ENCODE results near the gene GOLGA6L2. TPM values are rescaled to one million over a fixed set of nuclear protein-coding genes. Genes with fewer than 3 reads are reported as not detected.

Gene GOLGA6L2
- total and polyA plus RNA-seq, 4 donors = not detected

- no peaks in the 10 kb centered on the region for H3K36me3 ChIP-seq (ENCODE audit: control insufficient read depth in 4 of 4, insufficient read depth in 4 of 4, low read length in 4 of 4)
- no peak for DNase-seq
- no peaks in the 10 kb centered on the region for H3K4me1 ChIP-seq (ENCODE audit: control insufficient read depth in 5 of 5, insufficient read depth in 5 of 5, low read length in 5 of 5)
- H3K9me3 ChIP-seq (ENCODE audit: control insufficient read depth in 4 of 4, insufficient read depth in 3 of 4, low read length in 3 of 4) = peaks cover 0 to 6% (median 0%) of the 10 kb centered on the region in 4 donors
- no peak for TF ChIP-seq CTCF (IDR thresholded peaks at IDR 0.05; ENCODE audit: control extremely low read depth, extremely low read depth)
- H3K27ac ChIP-seq (ENCODE audit: low read depth in 1 of 2, low read length in 1 of 2) = no peak overlapping the region
- 77 to 78% methylated on average over 5 of the region's 5 CpGs for WGBS, 2 donors
- ATAC-seq (ENCODE audit: insufficient read depth, low FRiP score) = no peak
- no peaks in the 10 kb centered on the region for H3K27me3 ChIP-seq (ENCODE audit: control insufficient read depth in 3 of 3, insufficient read depth in 3 of 3, low read length in 2 of 3)
- H3K4me3 ChIP-seq = no peak overlapping the region
- no peak overlapping the region for H3K9ac ChIP-seq (ENCODE audit: insufficient read depth in 1 of 2, low read length in 2 of 2)
Measured at GRCh38 chr15:23395832-23396231, 51.2 kb downstream of the GOLGA6L2 start.

- DNase-seq (no peak), ATAC-seq (ENCODE audit: insufficient read depth, low FRiP score) (no peak)
- Histone ChIP-seq H3K9ac (ENCODE audit: insufficient read depth in 1 of 2, low read length in 2 of 2) (no peak overlapping the region), H3K9me3 (ENCODE audit: control insufficient read depth in 4 of 4, insufficient read depth in 3 of 4, low read length in 3 of 4) (peaks cover 0 to 6% (median 0%) of the 10 kb centered on the region in 4 donors), H3K4me1 (ENCODE audit: control insufficient read depth in 5 of 5, insufficient read depth in 5 of 5, low read length in 5 of 5) (no peaks in the 10 kb centered on the region), H3K27ac (ENCODE audit: low read depth in 1 of 2, low read length in 1 of 2) (no peak overlapping the region), H3K36me3 (ENCODE audit: control insufficient read depth in 4 of 4, insufficient read depth in 4 of 4, low read length in 4 of 4) (no peaks in the 10 kb centered on the region), H3K4me3 (no peak overlapping the region), H3K27me3 (ENCODE audit: control insufficient read depth in 3 of 3, insufficient read depth in 3 of 3, low read length in 2 of 3) (no peaks in the 10 kb centered on the region)
- WGBS, 2 donors = 73 to 75% methylated on average over 15 of the region's 15 CpGs
- TF ChIP-seq CTCF (IDR thresholded peaks at IDR 0.05; ENCODE audit: control extremely low read depth, extremely low read depth) = no peak
Measured at GRCh38 chr15:23395030-23395692, 51.9 kb downstream of the GOLGA6L2 start.

Other genes with a start within 250 kb of the GOLGA6L2 start
- gene GOLGA6L26, start 113.0 kb downstream of the GOLGA6L2 start, total RNA-seq = not detected
- gene GOLGA6L26, start 113.0 kb downstream of the GOLGA6L2 start, polyA plus RNA-seq = not detected
- under 1 TPM; 0.11 to 0.40 TPM for gene GOLGA8S, start 92.5 kb downstream of the GOLGA6L2 start, total RNA-seq
- under 1 TPM; 0.05 to 0.20 TPM for gene GOLGA8S, start 92.5 kb downstream of the GOLGA6L2 start, polyA plus RNA-seq
- gene MKRN3, start 118.4 kb upstream of the GOLGA6L2 start, total RNA-seq = not detected
- under 1 TPM; 0.30 to 0.40 TPM for gene MKRN3, start 118.4 kb upstream of the GOLGA6L2 start, polyA plus RNA-seq
- 1 to 10 TPM in 1 of 2 donors, under 1 TPM in 1; 0.18 to 2.8 TPM for gene MAGEL2, start 200.6 kb upstream of the GOLGA6L2 start, total RNA-seq
- gene MAGEL2, start 200.6 kb upstream of the GOLGA6L2 start, polyA plus RNA-seq = under 1 TPM; 0.02 to 0.06 TPM
- 100 to 1,000 TPM in 1 of 2 donors, 10 to 100 TPM in 1; 35.4 to 107 TPM for gene NDN, start 240.1 kb upstream of the GOLGA6L2 start, total RNA-seq
- gene NDN, start 240.1 kb upstream of the GOLGA6L2 start, polyA plus RNA-seq = 10 to 100 TPM; 24.5 to 31.1 TPM